GM15510 (cell line): ENCODE data around the gene FOXJ1.

ENCODE experiments used
- POLR2A ChIP-seq: IDR thresholded peaks from 3 replicates; pipeline ENCODE4 v1.6.1; 2011; ENCODE audit warnings: borderline replicate concordance; ENCODE audit not compliant: insufficient read length; ENCODE audit errors: extremely low read depth

FOXJ1 gene

DNA sequence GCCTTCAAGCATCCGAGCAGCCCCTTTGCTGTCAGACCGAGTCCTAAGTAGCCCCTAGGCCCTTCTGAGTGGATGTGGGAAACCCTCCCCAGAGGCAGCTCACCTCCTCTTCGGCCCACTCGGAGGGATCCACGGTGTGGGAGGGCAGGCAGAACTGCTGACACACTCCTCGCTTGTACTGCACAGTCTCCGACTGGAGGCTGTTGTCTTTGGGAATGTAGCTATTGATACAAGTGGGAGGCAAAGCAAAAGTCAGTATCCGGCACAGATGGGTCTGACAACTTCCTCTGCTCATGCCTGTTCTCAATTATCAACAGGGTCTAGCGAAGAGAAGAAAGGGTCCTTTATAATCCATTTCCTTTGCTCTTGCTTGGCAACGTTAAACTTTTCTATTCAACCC lies 25.9 kb upstream of the FOXJ1 start:
- no peak for TF ChIP-seq POLR2A

DNA sequence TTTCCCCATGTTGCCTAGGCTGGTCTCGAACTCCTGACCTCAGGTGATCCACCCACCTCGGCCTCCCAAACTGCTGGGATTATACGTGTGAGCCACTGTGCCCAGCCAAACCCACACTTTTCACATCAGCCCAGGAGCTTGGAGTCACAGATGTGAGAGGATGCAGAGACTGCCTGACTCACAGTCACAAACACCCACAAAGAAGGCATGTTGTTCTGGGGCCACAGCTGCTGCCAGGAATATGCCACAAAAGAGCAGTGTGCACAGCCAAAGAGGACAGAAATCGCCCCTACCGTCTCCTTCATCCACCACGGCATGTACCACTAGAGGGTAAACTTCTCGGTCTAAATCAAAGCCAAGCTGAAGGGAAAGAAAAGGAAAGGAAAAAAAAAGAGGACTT lies 25.1 kb upstream of the FOXJ1 start:
- TF ChIP-seq POLR2A, result no peak

DNA sequence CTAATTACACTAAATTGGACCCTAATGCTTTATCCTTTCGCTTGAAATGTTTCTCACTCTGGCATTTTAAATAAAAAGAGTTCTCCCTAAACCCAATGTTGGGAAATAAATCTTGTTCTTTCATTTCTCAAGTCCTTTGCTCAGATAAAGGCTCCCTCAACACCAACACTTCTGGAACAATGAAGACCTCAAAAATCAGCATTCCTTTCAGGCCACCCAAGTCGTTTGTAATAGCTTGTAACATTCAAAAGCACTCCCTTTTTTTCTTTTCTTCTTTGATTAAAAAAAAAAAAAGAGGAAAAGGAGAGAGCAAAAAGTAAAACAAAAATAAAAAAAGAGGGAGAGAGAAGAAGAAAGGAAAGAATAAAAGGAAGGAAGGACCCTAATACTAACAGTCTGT lies 23.3 kb upstream of the FOXJ1 start:
- no peak for TF ChIP-seq POLR2A

DNA sequence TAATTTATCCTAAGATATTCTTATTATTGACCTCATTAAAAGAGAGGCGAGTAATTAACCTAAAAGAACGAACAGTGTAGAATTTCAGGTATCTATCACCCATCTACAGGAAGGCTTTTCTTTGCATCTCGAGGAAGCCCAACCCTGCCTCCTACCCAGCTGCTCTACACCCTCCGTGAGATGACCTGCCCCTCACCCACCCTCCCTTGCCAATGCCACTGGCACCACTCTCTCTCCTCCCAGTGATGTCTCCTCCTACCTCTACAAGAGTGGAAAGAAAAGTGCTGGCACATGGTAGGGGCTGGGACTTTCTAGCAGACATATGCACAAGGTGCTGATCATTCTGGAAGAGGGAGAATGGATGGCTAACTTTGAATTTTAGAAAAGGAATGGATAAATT lies 22.9 kb upstream of the FOXJ1 start:
- no peak for TF ChIP-seq POLR2A

DNA sequence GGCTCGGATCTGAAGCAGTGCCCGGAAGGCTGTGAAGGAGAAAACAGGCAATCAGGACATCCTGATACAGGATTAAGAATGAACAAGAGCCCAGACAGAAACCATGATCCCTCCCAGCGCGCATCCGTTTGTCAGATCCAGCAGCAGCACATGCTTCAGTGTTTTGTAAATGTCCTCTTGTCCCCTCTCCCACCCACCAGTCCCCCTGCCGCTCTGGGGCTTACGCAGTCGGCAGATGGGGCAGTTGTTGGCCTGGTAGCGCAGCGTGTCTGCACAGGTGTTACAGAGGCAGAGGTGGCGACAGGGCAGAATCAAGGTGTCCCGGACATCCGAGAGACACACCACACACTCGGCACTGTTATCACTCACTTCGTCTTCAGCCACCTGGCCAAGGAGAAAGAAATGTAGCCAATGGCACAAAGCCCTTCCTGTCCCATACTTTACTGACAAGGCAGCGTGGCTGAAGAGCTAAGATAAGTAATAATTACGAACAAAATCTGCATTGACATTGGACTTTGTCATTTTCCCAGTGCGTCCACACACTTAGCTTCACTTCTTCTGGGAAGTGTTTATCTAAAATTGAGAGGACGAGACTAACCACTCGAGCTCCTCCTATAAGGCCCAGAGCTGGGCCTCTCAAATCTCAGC lies 20.7 kb upstream of the FOXJ1 start:
- TF ChIP-seq POLR2A, result no peak

DNA sequence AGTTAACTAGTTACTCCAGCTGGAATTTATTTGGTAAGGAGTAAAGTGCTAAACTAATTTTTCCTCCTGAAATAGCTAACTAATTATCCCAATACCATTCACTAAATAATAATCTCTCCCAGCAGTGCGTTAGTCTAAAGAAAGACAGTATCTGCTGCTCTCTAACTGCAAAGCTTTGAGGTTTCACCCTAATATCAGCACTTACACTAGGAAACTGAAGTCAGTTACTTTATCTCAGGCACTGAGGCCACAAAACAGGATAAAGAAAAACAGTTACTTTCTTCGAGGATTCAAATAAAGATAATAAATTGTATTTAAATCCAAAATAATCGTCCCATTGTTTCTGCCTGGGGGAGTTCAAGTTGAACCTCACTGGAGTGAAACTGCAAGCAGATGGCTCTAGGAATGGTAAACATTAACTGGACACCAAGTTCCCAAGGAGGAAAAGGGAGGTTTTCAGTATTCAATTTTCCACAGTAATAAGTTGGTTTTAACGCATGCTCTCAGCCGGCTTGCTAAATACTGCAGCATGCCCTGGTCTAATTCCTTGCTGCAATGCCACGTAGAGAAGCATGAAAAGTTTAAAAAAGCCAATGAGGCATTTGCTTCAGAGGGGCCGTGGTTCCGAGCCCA lies 20.0 kb upstream of the FOXJ1 start:
- no peak for TF ChIP-seq POLR2A

DNA sequence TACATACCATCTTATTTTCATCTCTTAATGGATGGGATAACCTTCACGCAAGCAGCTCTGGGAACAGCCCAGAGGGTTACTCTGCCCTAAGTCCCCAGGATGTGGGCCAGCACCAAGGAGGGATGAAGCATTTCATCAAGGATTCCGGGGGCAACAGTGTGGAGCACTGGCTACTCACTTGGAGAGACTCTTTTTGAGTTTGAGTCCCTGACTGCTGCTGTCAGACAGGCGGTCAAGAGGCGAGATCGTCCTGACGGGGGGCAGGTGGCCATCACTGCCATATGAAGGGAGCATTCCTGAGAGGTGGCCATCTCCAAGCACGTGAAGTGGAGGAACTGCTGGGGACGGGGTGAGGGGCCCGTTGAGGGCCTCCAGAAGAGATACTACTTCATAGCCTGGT lies 18.1 kb upstream of the FOXJ1 start:
- TF ChIP-seq POLR2A, result no peak

DNA sequence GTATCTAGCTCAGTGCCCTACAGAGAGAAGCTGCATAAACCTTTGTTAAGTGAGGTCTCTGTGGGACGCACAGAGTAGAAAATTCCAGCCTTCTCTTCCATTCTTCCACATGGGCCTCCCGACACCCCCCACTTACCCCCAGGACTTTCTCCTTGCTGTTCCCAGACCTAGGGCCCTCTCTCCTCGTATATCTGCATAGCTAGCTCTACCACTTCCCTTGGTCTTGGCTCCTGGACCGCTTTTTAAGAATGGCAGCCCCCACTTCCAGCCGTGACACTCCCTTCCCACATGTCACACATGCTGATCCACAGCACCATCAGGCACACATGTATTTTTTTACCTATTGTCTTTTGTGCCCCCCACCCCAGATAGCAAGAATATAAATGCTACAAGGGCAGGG lies 16.7 kb upstream of the FOXJ1 start:
- TF ChIP-seq POLR2A, result no peak

DNA sequence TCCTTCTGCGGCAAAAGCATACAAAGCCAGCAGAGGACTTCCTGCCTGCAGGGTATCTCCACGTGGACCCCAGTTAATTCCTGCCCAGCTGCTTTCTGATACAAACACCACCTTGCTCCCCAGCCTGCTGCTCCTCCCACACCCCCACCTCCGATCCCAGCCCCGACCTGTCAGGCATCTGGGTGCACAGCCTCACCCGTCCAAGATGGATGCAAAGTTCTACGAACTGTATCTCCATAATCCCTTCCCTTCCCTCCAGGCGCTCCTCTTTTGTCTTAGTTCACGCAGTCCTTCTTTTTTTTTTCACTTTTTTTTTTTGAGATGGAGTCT lies 15.6 kb upstream of the FOXJ1 start:
- TF ChIP-seq POLR2A, result no peak

DNA sequence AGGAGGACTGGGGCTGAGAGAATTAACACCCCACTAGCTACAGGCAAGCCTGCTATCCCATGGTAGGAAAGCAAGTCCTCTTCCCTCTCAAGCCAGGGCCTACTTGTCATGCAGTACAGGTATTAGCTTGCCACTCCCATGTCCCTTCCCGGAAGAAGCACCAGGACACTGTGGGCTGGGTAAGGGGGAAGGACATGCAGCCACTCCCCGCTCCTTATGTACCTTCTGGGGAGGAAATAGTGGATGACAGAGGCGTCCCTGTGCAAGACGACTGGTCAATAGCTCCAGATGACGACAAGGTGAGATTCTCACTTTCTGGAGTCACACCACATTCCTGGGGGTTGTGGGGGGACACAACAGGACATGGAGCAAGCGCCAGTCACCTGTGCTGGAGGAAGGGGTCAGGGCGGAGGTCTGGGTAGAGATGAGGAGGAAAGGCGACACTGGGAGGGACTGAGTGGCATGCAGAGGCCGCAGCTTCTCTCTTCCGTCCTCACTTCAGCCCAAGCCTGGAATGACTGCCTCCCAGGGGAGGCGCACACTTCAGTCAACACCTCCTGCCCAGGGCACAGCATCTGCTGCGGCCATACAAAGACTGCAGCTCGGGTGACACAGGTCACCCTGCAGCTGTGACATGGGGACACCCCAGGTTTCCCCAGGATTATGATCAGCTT lies 15.1 kb upstream of the FOXJ1 start:
- no peak for TF ChIP-seq POLR2A

DNA sequence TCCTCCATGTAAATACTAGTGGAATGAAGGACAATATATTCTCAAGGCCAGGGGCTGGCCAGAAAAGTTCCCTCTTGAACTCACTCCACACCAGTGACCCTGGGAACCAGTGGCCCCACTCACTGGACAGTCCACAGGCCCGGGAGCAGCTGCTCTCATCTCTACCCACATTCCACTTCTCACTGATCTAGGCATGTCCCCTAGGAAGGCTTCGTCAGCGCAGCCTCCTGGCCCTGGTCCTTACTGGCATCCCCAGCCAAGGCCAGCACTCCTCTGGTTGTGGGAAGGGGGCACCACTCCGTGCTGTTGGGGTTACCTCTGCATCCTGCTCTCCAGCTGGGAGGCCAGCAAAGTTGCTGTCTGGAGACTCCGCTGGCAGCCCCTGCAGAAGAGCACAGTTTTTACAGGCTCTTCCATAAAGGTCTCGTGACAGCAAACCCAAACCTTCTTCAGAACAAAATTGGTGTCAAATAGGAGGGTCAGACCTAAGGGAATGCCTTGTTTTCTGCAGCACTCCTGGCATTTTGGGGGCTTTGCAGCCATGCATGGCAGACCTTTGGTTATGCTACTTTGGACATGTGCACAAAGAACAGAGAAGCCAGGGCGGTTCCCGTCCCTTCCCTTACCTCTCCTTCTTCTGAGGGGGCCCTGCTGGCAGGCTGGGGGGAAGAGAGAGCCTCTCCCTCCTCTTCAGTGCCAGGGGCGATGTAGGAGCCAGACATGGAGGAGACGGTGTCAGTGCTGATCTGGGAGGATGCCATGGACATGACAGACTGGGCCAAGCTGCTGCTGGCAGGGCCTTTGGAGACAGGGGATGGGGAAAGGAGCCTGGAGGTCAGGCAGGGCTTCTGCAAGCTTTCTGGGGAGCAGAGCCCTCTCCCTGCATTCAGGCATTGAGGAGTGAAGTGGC lies 14.1 kb upstream of the FOXJ1 start:
- TF ChIP-seq POLR2A, result no peak

DNA sequence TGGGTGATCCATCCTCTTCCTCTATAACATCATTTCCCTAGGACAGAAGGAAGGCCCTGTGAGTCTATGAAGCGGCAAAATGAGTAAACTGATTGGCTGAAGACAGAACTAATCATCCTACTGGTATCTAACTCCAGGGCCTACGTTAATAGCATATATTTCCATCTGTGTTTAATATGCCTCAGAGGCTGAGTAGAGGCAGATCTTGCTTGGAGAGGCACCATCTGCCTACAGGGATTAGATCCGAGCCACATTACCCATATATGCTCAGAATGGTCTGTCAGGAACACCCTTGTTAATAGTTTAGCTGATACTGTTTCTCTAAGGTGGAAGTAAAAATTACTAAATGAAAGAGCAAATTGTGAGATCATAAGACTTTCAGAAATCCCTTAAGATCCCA lies 13.2 kb upstream of the FOXJ1 start:
- TF ChIP-seq POLR2A, result no peak

DNA sequence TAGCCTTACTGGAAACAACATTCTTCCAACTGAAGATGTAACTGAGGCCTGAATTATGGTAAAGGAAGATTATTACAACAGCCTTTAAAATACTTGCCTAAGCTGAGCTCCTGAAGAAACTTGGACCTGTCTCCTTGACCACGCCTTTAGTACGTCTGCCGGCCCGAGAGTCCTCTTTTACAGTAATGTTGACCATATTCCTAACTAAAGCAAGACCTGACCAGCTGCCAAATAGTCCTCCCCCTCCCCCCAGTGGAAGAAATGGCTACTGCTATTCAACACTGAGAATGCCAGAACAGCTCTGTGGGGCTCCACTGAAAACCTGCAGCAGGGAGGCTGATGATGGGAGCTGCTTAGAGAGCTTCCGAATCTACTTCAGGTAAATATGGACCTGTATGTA lies 12.6 kb upstream of the FOXJ1 start:
- TF ChIP-seq POLR2A, result no peak

DNA sequence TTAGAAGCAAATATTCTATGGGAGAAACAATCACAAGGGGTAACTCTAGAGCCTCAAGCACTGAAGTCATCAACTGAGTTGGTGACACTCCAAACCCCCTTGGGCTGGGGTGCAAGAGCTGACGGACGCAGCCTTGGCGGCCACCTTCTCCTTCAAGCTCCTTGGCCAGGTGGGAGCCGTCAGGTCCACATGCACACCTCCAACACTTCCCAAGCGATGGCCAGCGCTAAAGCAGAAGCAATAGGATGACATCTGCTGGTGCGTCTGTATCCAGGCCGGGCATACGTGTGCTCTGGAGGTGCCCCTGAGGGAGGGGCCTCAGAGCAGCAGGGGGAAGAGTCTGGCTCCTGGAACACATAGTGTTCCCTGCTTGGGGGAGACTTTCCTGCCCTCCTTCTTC lies 12.2 kb upstream of the FOXJ1 start:
- TF ChIP-seq POLR2A, result no peak

DNA sequence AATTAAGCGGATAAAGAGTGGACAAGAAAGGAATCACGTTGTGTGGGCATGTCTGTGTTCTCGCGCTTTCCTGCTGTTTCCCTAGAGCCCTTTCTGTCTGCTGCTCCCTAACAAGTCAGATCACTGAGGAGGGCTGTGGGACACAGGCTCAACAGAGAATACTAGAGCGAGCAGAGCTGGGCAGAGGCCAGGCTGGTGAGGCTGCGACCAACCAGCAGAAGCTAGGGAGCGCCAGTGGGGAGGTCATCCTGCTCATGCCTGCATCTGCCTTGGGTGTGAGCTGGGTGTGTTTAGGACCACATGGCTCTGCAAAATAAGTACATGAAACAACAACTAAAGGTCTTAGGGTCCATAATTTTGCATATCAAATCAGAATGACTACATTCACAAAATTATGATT lies 11.5 kb upstream of the FOXJ1 start:
- TF ChIP-seq POLR2A, result no peak
